ENCODE results near the gene ATP13A1. TPM values are rescaled to one million over a fixed set of nuclear protein-coding genes. Genes with fewer than 3 reads are reported as not detected.

Gene ATP13A1
- total RNA-seq, 1 experiment from 2014 or later: 73.7 TPM

GRCh38 chr19:19631346-19631745, 32.1 kb downstream of the ATP13A1 start:
- ChIA-PET RAD21 (ENCODE audit: low non-redundant PET in 1 of 2, low total read pairs in 2 of 2, uncharacterized antibody in 2 of 2, unreplicated experiment in 2 of 2) (no interaction called here), CTCF (no interaction called here), POLR2A (no interaction called here)
- DNase-seq (ENCODE audit: low read depth, low spot score) (no peak), ATAC-seq (no peak)
- Histone ChIP-seq H3K9ac (ENCODE audit: low read length) (no peak overlapping the region), H2AFZ (ENCODE audit: low read depth, low read length, poor library complexity, severe bottlenecking) (no peak overlapping the region), H3K36me3 (ENCODE audit: control insufficient read depth in 1 of 2, insufficient read depth in 2 of 2, low read length in 2 of 2) (peaks cover 5 to 14% of the 10 kb centered on the region in 2 experiments; a peak in 3 of 4 replicates), H3K9me3 (ENCODE audit: control insufficient read depth in 1 of 2, insufficient read depth in 1 of 2, low read depth in 1 of 2, low read length in 2 of 2) (no peaks in the 10 kb centered on the region), H3K4me2 (ENCODE audit: low read length) (no peak overlapping the region), H4K20me1 (ENCODE audit: insufficient read depth) (no peaks in the 10 kb centered on the region), H3K27ac (ENCODE audit: low read depth, low read length) (no peak overlapping the region), H3K79me2 (ENCODE audit: insufficient read depth, low read length) (peaks cover 10% of the 10 kb centered on the region; the same call in 1 of the 2 replicates), H3K4me3 (replicated peaks in 1 of 2; ENCODE audit: low read depth in 1 of 2, low read length in 2 of 2) (no peak overlapping the region), H3K9me2 (ENCODE audit: insufficient read depth) (no peaks in the 10 kb centered on the region), H3K27me3 (ENCODE audit: insufficient read depth, low read length) (no peaks in the 10 kb centered on the region), H3K4me1 (ENCODE audit: control insufficient read depth in 1 of 2, insufficient read depth in 2 of 2, low read length in 2 of 2) (peaks cover 4 to 22% of the 10 kb centered on the region in 2 experiments)
- BruUV-seq (replicated peaks): no TSS peak
- intact Hi-C loops (cut with micrococcal nuclease): no loop called here
- TF ChIP-seq SP1 (IDR thresholded peaks at IDR 0.05; ENCODE audit: low read depth) (no peak), POLR2A (IDR thresholded peaks at IDR 0.05; ENCODE audit: borderline replicate concordance, extremely low read depth, insufficient read depth, insufficient read length) (no peak)
- TF ChIP-seq, protein P1, sequence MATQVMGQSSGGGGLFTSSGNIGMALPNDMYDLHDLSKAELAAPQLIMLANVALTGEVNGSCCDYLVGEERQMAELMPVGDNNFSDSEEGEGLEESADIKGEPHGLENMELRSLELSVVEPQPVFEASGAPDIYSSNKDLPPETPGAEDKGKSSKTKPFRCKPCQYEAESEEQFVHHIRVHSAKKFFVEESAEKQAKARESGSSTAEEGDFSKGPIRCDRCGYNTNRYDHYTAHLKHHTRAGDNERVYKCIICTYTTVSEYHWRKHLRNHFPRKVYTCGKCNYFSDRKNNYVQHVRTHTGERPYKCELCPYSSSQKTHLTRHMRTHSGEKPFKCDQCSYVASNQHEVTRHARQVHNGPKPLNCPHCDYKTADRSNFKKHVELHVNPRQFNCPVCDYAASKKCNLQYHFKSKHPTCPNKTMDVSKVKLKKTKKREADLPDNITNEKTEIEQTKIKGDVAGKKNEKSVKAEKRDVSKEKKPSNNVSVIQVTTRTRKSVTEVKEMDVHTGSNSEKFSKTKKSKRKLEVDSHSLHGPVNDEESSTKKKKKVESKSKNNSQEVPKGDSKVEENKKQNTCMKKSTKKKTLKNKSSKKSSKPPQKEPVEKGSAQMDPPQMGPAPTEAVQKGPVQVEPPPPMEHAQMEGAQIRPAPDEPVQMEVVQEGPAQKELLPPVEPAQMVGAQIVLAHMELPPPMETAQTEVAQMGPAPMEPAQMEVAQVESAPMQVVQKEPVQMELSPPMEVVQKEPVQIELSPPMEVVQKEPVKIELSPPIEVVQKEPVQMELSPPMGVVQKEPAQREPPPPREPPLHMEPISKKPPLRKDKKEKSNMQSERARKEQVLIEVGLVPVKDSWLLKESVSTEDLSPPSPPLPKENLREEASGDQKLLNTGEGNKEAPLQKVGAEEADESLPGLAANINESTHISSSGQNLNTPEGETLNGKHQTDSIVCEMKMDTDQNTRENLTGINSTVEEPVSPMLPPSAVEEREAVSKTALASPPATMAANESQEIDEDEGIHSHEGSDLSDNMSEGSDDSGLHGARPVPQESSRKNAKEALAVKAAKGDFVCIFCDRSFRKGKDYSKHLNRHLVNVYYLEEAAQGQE (IDR thresholded peaks at IDR 0.05; ENCODE audit: low read depth): no peak

DNA sequence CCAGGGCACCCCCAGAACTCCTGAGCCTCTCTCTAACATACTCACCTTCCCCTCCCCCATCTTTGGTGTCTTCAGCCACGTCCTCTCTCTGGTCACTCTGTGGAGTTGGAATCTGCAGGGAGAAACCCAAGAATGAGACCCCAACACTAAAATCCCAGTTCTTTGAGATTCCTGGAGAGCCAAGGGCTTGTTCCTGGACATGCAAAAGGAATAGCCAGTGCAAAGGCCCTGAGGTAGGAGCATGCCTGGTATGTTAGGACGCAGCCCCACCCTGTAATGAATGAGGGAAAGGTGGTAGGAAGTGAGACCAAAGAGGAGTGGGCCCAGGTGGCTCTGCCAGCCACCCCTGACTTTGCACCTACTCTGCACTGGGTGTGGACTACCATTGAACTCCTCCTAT, 33.0 kb downstream of the ATP13A1 start:
- DNase-seq (ENCODE audit: low read depth, low spot score) (no peak), ATAC-seq (no peak)
- Histone ChIP-seq H3K27ac (ENCODE audit: low read depth, low read length) (no peak overlapping the region), H3K9me2 (ENCODE audit: insufficient read depth) (no peaks in the 10 kb centered on the region), H4K20me1 (ENCODE audit: insufficient read depth) (no peaks in the 10 kb centered on the region), H3K79me2 (ENCODE audit: insufficient read depth, low read length) (peaks cover 10% of the 10 kb centered on the region; the same call in 1 of the 2 replicates), H3K4me3 (replicated peaks in 1 of 2; ENCODE audit: low read depth in 1 of 2, low read length in 2 of 2) (no peak overlapping the region), H3K4me2 (ENCODE audit: low read length) (no peak overlapping the region), H3K36me3 (ENCODE audit: control insufficient read depth in 1 of 2, insufficient read depth in 2 of 2, low read length in 2 of 2) (peaks cover 5 to 17% of the 10 kb centered on the region in 2 experiments; a peak in 3 of 4 replicates), H3K4me1 (ENCODE audit: control insufficient read depth in 1 of 2, insufficient read depth in 2 of 2, low read length in 2 of 2) (peaks cover 4 to 22% of the 10 kb centered on the region in 2 experiments), H3K9me3 (ENCODE audit: control insufficient read depth in 1 of 2, insufficient read depth in 1 of 2, low read depth in 1 of 2, low read length in 2 of 2) (no peaks in the 10 kb centered on the region), H2AFZ (ENCODE audit: low read depth, low read length, poor library complexity, severe bottlenecking) (no peak overlapping the region), H3K9ac (ENCODE audit: low read length) (no peak overlapping the region), H3K27me3 (ENCODE audit: insufficient read depth, low read length) (no peaks in the 10 kb centered on the region)
- intact Hi-C loops (cut with micrococcal nuclease): no loop called here
- BruUV-seq (replicated peaks): no TSS peak
- POLR2A ChIA-PET: no interaction called here
- RAD21 ChIA-PET (ENCODE audit: low non-redundant PET in 1 of 2, low total read pairs in 2 of 2, uncharacterized antibody in 2 of 2, unreplicated experiment in 2 of 2): no interaction called here
- CTCF ChIA-PET: no interaction called here
- TF ChIP-seq POLR2A (IDR thresholded peaks at IDR 0.05; ENCODE audit: borderline replicate concordance, extremely low read depth, insufficient read depth, insufficient read length) (no peak), ZFX (IDR thresholded peaks at IDR 0.05) (no peak), SIN3A (IDR thresholded peaks at IDR 0.05; ENCODE audit: low read depth) (no peak), TCF7L2 (IDR thresholded peaks at IDR 0.05; ENCODE audit: borderline replicate concordance, extremely low read depth, insufficient read depth, insufficient read length) (no peak), YY1 (IDR thresholded peaks at IDR 0.05; ENCODE audit: extremely low read depth, insufficient replicate concordance, low read depth, low read length) (no peak), MAX (IDR thresholded peaks at IDR 0.05) (no peak), CBX3 (IDR thresholded peaks at IDR 0.05; ENCODE audit: low read depth) (no peak), RAD21 (IDR thresholded peaks at IDR 0.05; ENCODE audit: low read depth) (no peak), ELF1 (IDR thresholded peaks at IDR 0.05; ENCODE audit: borderline replicate concordance, low read depth) (no peak), EZH2phosphoT487 (IDR thresholded peaks at IDR 0.05; ENCODE audit: borderline replicate concordance) (no peak), POLR2AphosphoS5 (IDR thresholded peaks at IDR 0.05; ENCODE audit: low read depth, low read length) (no peak), JUND (IDR thresholded peaks at IDR 0.05) (no peak)
- TF ChIP-seq, protein P2, sequence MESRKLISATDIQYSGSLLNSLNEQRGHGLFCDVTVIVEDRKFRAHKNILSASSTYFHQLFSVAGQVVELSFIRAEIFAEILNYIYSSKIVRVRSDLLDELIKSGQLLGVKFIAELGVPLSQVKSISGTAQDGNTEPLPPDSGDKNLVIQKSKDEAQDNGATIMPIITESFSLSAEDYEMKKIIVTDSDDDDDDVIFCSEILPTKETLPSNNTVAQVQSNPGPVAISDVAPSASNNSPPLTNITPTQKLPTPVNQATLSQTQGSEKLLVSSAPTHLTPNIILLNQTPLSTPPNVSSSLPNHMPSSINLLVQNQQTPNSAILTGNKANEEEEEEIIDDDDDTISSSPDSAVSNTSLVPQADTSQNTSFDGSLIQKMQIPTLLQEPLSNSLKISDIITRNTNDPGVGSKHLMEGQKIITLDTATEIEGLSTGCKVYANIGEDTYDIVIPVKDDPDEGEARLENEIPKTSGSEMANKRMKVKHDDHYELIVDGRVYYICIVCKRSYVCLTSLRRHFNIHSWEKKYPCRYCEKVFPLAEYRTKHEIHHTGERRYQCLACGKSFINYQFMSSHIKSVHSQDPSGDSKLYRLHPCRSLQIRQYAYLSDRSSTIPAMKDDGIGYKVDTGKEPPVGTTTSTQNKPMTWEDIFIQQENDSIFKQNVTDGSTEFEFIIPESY (IDR thresholded peaks at IDR 0.05; ENCODE audit: extremely low read depth, insufficient replicate concordance, low read length): no peak
- TF ChIP-seq, protein P3, sequence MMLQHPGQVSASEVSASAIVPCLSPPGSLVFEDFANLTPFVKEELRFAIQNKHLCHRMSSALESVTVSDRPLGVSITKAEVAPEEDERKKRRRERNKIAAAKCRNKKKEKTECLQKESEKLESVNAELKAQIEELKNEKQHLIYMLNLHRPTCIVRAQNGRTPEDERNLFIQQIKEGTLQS (IDR thresholded peaks at IDR 0.05): no peak

All from HCT116 (cell line).